Suprapubic skin (tissue), 4 donors: ENCODE data around the gene SRRT. TPM values are rescaled to one million over a fixed set of nuclear protein-coding genes. Genes with fewer than 3 reads are reported as not detected.
A peak's percentile ranks its signal among the peaks of the same experiment; 100 is the strongest.

Experiments used
- DNase-seq, 2 donors: peaks; one replicate each; pipeline ENCODE4 v3.0.0-alpha.2; 2019; ENCODE audit warnings: low spot score in 2 of 2
- H3K27ac ChIP-seq: fragments of 200-600 bp; sonication (generic); one replicate; pipeline ENCODE4 v1.5.1; 2019
- H3K27me3 ChIP-seq: fragments of 200-600 bp; sonication (generic); one replicate; pipeline ENCODE4 v1.5.1; 2019
- H3K36me3 ChIP-seq: fragments of 200-600 bp; sonication (generic); one replicate; pipeline ENCODE4 v1.5.1; 2019
- H3K4me1 ChIP-seq: fragments of 200-600 bp; sonication (generic); one replicate; pipeline ENCODE4 v1.5.1; 2019
- H3K4me3 ChIP-seq: fragments of 200-600 bp; sonication (generic); one replicate; pipeline ENCODE4 v1.5.1; 2019; ENCODE audit warnings: mild to moderate bottlenecking
- H3K9me3 ChIP-seq: fragments of 200-600 bp; sonication (generic); one replicate; pipeline ENCODE4 v1.5.1; 2019
- EP300 ChIP-seq: sonication (generic); formaldehyde crosslinking; IDR thresholded peaks from one replicate; pipeline ENCODE4 v1.6.1; 2017; ENCODE audit warnings: antibody characterized with exemption
- POLR2A ChIP-seq, 2 donors: fragments of 450-650 bp; IDR thresholded peaks; one replicate each; pipeline ENCODE4 v1.6.1; 2017; ENCODE audit warnings: antibody characterized with exemption in 2 of 2, mild to moderate bottlenecking in 2 of 2, moderate library complexity in 2 of 2
- POLR2AphosphoS5 ChIP-seq, 3 donors: sonication (generic); formaldehyde crosslinking; IDR thresholded peaks; one replicate each; pipeline ENCODE4 v1.6.1; 2017; ENCODE audit warnings: antibody characterized with exemption in 3 of 3
- WGBS: methylation state at CpG from one replicate; pipeline ENCODE4 v1.1.5; 2018; 5-methylcytosine and 5-hydroxymethylcytosine counted together
- total RNA-seq, 4 donors: library from RNA; depleted of rRNA; stranded (reverse); fragments of >200 nt; gene quantifications; one replicate each; pipeline ENCODE4 v1.1.0, GENCODE V29; 2016
- TF ChIP-seq, protein P1 (sequence below), 2 donors: fragments of 200-600 bp in 1 of 2; fragments of 450-650 bp in 1 of 2; sonication (generic) in 1 of 2; IDR thresholded peaks; one replicate each; pipeline ENCODE4 v1.5.1; 2016 to 2019; ENCODE audit warnings: antibody characterized with exemption in 2 of 2, mild to moderate bottlenecking in 1 of 2, moderate library complexity in 1 of 2

SRRT gene, protein sequence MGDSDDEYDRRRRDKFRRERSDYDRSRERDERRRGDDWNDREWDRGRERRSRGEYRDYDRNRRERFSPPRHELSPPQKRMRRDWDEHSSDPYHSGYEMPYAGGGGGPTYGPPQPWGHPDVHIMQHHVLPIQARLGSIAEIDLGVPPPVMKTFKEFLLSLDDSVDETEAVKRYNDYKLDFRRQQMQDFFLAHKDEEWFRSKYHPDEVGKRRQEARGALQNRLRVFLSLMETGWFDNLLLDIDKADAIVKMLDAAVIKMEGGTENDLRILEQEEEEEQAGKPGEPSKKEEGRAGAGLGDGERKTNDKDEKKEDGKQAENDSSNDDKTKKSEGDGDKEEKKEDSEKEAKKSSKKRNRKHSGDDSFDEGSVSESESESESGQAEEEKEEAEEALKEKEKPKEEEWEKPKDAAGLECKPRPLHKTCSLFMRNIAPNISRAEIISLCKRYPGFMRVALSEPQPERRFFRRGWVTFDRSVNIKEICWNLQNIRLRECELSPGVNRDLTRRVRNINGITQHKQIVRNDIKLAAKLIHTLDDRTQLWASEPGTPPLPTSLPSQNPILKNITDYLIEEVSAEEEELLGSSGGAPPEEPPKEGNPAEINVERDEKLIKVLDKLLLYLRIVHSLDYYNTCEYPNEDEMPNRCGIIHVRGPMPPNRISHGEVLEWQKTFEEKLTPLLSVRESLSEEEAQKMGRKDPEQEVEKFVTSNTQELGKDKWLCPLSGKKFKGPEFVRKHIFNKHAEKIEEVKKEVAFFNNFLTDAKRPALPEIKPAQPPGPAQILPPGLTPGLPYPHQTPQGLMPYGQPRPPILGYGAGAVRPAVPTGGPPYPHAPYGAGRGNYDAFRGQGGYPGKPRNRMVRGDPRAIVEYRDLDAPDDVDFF
- 100 to 1,000 TPM in 2 of 4 donors, 10 to 100 TPM in 2; 62.8 to 163 (median 92.8) TPM for total RNA-seq

DNA sequence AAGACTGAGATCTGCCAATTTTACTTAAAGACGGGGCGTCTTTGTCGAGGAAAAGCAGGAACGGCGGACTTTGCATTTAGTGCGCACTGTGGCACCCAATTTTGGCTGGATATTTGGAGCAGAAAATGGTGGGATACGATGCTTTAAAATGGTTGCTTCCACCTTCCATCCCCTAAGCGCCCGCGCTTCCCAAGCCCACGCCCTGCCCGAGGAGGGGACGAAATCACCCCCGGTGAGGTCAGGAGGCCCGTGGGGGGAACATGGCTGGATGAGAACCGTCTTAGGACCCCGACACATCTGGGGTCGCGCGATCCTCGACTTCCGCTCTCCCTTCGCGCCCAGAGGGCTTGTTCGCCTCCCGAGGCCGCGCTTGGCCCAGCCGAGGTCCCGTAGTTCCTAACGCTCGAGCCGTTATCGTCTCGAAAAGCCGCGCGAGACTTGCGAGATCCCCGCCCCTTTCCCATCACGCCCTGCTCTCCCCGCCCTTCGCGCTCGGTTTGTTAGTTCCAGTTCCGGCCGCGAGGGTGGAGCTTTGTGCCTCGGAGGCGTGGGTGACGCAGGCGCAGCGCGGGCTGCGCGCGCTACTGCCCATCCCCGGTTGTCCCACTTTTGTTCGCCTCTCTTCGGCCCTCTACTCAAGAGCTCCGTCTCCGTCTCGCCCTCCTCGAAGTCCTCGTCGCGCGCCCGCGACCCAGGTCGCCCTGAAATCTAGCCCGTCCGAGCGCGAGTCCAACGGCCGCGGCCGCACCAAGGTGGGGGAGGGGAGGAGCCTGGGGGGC lies at the start of gene SRRT:
SRRT (plus strand) TSS at position 527 of the 779 bp plus-strand sequence. CDS start 488 bp downstream, outside the sequence.
- peaks cover 29% of the 10 kb centered on the region for H3K36me3 ChIP-seq
- 13% methylated on average over 8 of the region's 79 CpGs for WGBS
- no peaks in the 10 kb centered on the region for H3K9me3 ChIP-seq
- peak within 1 kb of the TSS; percentile 95 for H3K4me3 ChIP-seq
- TF ChIP-seq, protein P1, sequence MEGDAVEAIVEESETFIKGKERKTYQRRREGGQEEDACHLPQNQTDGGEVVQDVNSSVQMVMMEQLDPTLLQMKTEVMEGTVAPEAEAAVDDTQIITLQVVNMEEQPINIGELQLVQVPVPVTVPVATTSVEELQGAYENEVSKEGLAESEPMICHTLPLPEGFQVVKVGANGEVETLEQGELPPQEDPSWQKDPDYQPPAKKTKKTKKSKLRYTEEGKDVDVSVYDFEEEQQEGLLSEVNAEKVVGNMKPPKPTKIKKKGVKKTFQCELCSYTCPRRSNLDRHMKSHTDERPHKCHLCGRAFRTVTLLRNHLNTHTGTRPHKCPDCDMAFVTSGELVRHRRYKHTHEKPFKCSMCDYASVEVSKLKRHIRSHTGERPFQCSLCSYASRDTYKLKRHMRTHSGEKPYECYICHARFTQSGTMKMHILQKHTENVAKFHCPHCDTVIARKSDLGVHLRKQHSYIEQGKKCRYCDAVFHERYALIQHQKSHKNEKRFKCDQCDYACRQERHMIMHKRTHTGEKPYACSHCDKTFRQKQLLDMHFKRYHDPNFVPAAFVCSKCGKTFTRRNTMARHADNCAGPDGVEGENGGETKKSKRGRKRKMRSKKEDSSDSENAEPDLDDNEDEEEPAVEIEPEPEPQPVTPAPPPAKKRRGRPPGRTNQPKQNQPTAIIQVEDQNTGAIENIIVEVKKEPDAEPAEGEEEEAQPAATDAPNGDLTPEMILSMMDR (IDR thresholded peaks at IDR 0.05), result peak; percentile 50 to 64
- TF ChIP-seq POLR2A (IDR thresholded peaks at IDR 0.05), result peak; percentile 90 to 92
- TF ChIP-seq POLR2AphosphoS5 (IDR thresholded peaks at IDR 0.05), result peak; percentile 97 to 99 (median 98)
- TF ChIP-seq EP300, result no peak
- peak within 1 kb of the TSS; percentile 95 for H3K27ac ChIP-seq
- H3K27me3 ChIP-seq, result no peaks in the 10 kb centered on the region
- DNase-seq, result peak; percentile 99 to 100
- H3K4me1 ChIP-seq, result peaks cover 45% of the 10 kb centered on the region

DNA sequence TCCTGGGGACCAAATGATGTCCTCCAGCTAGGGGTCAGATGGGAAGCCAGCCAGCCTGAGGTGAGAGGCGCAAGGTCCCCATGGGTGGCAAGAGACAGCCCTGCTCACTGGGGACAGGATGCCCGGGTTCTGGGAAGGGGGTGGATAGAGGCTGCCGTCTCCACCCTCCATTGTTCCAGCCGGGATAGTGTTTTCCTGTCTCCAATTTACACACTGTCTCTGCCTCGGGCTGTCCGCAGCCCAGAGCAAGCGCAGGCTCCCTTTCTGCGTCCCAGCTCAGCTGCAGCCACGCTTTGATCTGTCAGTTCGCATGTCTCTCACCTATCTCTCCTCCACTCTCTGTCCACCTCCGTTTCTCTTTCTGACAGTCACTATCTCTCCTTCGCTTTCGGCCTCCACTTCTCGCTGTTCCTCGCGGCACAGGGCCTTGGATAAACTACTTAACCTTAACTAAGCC lies 49.7 kb upstream of the SRRT start:
- TF ChIP-seq, protein P1 (IDR thresholded peaks at IDR 0.05), result no peak
- TF ChIP-seq POLR2AphosphoS5 (IDR thresholded peaks at IDR 0.05) (no peak), EP300 (no peak), POLR2A (IDR thresholded peaks at IDR 0.05) (no peak)
- H3K36me3 ChIP-seq, result peaks cover 39% of the 10 kb centered on the region
- H3K4me1 ChIP-seq, result peaks cover 39% of the 10 kb centered on the region
- H3K27ac ChIP-seq, result peak overlapping the region; percentile 87
- no peak for DNase-seq
- 11% methylated on average over 16 of the region's 16 CpGs for WGBS
- no peaks in the 10 kb centered on the region for H3K9me3 ChIP-seq
- H3K4me3 ChIP-seq, result peak overlapping the region; percentile 85
- H3K27me3 ChIP-seq, result peaks cover 5% of the 10 kb centered on the region

DNA sequence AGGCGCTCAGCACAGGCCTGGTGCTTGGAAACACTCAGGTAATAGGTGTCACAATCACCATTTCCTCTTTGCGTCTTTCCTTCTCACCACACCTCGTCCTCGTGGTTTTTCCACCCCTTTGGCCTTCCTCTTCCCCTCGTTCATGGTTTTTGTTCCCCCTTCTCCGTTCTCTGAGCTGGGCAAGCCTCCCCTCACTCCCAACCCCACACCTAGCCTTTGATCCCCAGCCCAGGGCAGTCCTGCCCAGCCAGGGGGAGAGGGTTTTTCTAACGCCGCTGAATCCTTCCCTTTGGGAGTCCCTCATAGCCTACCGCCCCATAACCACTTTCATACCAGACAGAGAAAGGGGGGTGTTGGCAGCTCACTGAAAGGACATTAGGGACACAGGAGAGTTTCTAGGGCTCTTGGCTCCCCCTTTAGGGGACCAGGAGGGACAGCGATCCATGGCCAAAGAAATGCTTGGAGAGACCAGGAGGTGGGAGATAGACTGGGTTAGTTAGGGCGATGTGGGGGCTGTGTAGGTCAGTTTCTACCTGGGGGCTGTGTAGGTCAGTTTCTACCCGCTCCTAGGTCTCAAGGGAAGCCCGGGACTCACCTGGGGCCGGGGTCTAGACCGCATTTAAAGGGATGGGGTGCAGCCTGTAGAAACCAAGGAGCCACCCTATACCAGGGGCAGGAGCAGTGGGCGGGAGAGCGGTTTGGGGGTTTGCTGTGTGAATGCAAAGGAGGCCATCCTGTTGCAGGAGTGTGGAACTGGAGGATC lies 49.0 kb upstream of the SRRT start:
- Histone ChIP-seq H3K9me3 (no peaks in the 10 kb centered on the region), H3K36me3 (peaks cover 33% of the 10 kb centered on the region), H3K4me3 (peak overlapping the region; percentile 85), H3K4me1 (peaks cover 39% of the 10 kb centered on the region), H3K27me3 (peaks cover 5% of the 10 kb centered on the region), H3K27ac (peak overlapping the region; percentile 87)
- TF ChIP-seq, protein P1 (IDR thresholded peaks at IDR 0.05), result no peak
- TF ChIP-seq POLR2AphosphoS5 (IDR thresholded peaks at IDR 0.05) (no peak), EP300 (no peak), POLR2A (IDR thresholded peaks at IDR 0.05) (no peak)
- DNase-seq, result no peak
- WGBS, result 11% methylated on average over 17 of the region's 17 CpGs

DNA sequence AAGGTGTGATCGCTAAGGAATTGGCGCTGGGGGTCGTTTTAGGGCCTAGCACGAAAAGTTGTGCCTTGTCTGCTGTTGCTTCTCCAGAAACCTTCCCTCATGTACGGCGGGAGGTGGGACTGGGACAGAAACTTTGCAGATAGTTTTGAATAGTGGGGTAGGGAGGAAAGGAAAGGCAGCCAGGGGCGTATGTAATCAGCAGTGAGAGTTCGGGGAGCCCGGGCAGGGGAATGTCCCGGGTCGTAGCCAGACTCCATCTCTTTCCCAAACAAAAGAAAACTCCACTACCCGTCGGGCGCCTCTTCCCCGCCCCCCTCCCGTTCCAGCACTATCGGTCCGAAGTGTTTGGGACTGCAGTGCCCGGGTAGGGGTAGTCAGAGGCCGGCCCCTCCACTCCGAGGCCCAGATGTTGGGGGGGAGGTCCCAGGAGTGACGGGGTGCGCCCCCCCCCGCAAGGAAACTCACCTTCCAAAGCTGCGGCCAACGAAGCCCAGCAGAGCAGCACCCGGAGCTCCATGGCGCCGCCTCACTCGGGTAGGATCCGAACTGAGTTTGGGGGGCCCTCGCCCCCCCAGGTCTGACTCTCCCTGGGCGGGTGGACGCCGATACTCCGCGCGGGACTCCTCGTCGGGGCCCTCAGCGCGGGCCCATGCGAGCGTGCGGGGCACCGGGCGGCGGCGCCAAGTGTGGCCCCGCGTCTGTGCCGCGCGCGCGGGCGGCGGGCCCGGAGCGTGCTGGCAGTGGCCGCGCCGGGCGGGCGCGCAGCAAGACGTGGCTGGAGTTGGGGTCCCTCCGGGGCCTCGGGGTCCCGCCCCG lies 48.2 kb upstream of the SRRT start:
- TF ChIP-seq POLR2AphosphoS5 (IDR thresholded peaks at IDR 0.05) (no peak), EP300 (no peak), POLR2A (IDR thresholded peaks at IDR 0.05) (no peak)
- TF ChIP-seq, protein P1 (IDR thresholded peaks at IDR 0.05), result no peak
- Histone ChIP-seq H3K4me3 (peak overlapping the region; percentile 85), H3K27ac (peak overlapping the region; percentile 87), H3K27me3 (peaks cover 5% of the 10 kb centered on the region), H3K4me1 (peaks cover 39% of the 10 kb centered on the region), H3K9me3 (no peaks in the 10 kb centered on the region), H3K36me3 (peaks cover 25% of the 10 kb centered on the region)
- DNase-seq, result no peak
- WGBS, result 1% methylated on average over 17 of the region's 71 CpGs
